GM18511 (cell line): Measurements from ENCODE around the gene ZDHHC14.
"Not testable (repeated sequence)": the region's sequence is repeated elsewhere in the genome, so short reads cannot be mapped to it uniquely, and the experiment has no call there.

Experiments
- ATAC-seq: cut with Tn5 transposase; IDR thresholded peaks from one replicate; pipeline ENCODE4 v1.9.1; 2021; ENCODE audit warnings: mild to moderate bottlenecking, moderate library complexity; ENCODE audit not compliant: unreplicated experiment

ZDHHC14 gene

DNA sequence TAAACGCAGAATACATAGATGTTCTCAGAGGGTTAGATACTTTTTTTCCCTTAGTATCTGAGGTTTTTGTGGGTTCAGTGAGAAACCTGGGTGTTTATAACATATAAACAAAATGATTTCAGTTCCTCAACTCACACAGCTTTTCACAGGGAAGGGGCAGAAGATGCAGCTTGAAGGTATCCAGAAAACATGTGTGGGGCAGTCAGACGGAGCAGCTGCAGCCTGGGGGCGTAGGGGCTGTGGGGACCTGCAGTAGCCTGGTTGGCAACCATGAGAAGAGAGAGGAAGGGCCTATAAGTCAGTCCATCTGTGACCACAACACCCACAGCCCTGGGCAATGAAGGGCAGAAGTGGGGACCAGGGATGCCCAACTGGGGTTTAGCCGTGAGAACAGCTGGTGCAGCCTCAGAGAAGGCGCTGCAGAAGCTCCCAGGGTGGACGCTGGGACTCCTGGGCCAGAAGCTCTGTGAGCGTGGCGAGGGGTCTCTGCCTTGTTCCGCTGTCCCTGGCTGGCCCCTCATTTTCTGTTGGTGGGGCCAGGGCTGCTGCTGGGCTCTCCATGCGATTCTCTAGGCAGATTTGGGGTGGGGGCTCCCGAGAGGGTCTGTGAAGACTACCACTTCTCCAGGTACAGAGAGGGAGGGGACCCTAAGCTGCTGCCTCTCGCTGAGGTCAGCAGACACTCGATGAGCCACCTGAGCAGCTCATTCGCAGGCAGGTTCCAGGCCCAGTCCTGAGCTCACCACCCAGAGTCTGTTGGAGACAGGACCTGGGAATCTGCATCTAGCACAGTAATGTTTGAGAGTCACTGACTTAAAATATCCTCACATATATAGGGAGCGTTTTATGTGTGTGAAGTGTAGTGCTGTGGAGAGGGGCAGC is 181.2 kb downstream of the ZDHHC14 start:
- ATAC-seq = peak; percentile 49

DNA sequence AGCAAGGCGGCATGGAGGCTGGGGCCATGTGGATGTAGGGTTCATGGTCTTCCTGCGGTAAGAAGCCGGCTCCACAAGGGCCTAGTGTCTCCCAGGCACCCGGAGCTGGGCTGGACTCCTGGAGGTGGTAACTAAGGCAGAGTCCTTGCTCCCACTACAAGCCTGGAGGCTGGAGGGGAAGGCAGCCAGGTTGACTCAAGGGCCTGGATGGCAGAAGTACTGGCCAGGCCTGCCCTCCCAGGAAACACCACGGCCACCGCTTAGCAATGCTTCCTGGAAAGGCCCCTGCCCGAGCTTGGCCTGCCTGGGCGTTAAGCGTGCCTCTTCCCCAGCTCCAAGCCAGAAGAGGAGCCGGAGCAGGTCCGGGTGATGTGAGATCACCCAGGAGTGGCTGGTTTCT is 182.0 kb downstream of the ZDHHC14 start:
- no peak for ATAC-seq

DNA sequence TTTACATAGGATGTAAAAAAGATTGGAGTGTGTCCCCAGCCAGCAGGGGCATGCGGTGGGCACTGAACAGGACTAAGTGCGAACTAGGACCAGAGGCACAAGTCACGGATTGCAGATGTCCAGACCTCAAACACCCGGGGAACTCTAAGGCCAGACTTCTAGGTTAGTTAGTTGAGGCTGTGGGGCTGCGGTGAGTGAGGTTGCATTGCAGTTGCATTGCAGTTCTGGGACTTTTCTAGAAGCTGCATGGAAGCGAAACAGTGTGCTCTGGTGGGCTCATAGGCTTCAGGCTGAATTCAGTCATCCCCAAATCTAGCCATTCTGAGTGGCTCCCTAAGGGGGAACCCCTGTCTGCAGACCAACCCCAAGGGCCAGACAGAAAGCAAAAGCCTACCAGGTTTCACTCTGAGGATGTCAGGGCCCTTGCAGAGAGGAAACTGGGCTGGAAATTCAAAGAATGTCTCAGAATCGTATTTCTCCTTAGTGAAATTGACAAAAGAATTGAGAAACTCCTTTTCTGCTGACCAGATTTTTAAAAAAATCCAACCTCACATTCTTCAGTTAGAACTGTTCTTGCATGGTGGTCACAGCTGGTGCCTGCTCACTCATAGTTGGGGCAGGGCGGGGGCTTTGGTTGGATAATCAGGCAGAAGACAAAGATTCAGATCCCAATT is 182.8 kb downstream of the ZDHHC14 start:
- peak; percentile 67 for ATAC-seq

DNA sequence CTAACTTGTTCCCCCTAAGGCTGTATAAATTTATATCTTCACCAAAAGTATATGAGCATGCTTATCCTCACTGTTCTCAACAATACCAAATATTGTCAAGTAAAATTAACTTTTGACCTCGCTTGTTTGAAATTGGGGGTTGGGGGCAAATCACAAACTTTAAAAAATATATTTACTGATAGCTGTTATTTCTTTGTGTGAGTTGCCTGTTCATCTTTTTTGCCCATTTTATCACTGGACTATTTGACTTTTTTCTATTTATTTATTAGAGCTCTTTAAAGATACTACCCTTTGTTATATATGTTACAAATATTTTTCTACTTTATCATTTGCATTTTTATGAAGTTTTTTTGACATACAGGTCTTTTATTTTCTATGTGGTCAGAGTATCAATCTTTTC is 187.7 kb downstream of the ZDHHC14 start:
- no peak for ATAC-seq

DNA sequence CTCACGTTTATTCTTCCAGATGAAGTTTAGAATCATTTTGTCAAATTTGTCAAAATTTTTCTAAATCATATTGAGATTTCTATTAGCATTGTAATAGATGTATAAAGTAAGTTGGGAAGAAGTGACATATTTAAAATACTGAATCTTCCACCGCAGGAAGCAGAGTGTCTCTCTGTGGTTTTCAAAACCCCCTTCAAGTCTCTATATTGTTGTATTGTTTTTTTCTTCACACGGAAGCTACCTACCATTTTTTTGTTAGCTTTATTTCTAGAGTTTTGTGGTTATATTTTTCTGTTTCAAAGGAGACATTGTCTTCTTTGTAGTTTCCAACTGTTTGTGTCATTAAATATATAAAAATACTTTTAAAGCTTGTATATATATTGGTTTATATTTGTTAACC is 188.6 kb downstream of the ZDHHC14 start:
- peak; percentile 60 for ATAC-seq

DNA sequence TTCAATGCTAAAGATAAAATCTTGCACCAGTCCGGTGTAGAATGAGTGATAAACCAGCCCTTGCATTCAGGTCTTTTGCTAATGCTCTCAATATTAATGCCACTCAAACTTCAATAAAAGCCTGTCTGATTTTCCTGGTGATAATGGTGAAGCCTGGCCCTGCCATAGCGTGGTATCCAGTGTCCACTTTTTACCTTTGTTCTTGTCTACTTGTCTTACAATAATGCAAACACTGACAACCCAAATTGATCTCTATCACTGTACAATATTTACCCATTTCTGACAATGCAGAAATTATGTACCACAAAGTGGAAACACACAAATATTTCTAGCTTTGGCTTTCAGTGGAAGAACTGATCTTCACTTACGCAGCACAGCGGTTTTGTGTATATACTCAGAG is 189.1 kb downstream of the ZDHHC14 start:
- no peak for ATAC-seq

DNA sequence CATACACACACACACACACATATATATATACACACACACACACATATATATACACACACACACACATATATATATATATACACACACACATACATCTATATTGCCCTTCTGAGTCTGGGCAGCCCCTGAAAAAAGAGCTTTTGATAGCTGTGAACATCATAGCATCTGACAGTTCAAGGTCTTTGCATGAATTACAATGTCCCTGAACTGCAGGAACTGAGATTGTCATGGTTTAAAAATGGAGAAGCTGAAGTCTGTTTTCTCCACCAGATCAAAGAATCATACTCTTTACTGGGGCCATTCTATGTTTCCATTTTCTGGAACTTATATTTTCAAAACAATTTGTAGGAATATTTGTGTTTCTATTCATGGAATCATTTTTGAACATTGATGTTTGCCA is 189.8 kb downstream of the ZDHHC14 start:
- no peak for ATAC-seq

DNA sequence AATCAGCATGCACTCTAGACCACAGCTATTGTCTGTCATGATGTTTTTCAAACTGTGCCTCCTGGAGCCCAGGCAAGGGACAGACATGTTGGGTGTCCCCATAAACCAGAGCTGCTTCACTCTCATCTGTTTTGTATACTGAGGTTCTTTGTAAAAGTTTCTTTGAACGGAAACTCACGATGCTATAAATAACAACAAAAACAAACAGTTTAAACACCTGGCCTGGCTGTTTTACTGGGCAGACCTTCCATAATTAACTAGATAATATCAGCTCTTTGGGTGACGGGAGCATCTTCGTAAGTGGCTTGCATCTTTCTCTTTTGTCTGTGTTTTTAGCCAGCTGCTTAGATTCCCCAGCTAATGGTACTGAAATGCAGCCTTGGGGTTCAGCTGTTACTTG is 190.3 kb downstream of the ZDHHC14 start:
- ATAC-seq = peak; percentile 63

DNA sequence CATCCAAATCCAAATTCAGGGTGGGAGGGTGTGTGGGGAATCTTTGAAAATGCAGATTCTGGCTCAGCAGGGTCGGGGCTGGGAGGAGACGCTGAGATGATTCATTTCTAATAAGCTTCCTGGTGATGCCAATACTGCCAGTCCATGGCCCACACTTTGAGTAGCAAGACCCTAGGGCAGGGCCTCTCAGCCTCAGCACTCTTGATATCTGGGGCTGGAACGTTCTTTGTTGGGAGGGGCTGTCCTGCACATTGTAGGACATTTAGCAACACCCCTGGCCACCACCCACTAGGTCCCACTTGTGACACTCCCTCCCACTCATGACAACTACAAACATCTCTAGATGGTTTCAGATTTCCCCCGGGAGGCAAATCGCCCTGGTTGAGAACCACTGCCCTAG is 191.0 kb downstream of the ZDHHC14 start:
- no peak for ATAC-seq

DNA sequence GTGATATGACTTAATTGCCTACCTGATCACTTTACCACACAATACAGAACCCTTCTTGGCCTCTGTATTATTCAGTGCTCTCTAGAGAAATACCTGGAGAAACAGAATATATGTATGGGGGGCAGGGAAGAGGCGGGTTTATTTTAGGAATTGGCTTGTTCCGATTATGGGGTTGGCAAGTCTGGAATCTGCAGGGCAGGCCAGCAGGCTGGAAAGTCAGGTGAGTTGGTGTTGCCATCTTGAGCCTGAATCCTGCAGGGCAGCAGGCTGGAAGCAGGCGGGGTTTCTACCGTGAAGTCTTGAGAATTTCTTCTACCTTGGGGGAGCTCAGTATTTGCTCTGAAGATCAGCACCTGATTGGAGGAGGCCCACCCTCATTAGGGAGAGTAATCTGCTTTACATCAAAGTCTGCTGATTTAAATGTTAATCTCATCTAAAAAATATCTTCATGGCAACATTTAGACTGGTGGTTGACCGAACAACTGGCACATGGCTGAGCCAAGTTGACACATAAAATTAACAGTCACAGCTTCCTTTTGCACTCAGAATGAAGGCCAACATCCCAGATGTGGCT is 193.9 kb downstream of the ZDHHC14 start:
- no peak for ATAC-seq

DNA sequence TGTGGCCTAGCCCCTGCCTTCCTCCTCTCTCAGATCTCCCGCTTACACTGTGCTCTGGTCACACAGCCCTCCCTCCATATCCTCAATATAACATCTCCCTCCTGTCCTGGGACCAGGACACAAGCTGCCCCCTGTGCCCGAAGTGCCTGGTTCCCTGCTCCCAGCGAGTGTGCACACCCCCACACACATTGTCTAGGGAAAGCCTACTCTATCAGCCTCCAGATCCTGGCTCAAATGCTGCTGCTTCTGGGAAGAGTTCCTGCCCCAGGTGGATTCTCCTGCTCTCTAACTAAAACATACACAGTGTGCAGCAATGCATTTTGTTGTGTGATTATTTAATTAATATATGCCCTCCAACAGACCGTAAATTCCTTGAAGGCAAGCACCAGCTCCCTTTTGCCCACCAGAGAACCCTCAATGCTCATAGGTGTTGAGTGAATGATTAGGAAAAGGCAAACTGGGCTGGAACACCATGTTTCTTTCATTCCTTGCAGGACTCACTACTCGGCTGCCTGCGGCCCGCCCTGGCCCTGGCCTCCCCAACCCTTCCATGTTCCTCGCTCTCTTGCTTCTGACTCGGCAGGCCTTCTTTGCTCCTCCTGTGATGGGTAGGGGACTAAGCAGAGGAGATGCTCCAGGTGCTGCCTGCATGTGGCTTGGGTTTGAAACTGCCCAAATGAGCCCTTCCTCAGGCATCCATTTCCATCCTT is 194.6 kb downstream of the ZDHHC14 start:
- ATAC-seq = no peak

DNA sequence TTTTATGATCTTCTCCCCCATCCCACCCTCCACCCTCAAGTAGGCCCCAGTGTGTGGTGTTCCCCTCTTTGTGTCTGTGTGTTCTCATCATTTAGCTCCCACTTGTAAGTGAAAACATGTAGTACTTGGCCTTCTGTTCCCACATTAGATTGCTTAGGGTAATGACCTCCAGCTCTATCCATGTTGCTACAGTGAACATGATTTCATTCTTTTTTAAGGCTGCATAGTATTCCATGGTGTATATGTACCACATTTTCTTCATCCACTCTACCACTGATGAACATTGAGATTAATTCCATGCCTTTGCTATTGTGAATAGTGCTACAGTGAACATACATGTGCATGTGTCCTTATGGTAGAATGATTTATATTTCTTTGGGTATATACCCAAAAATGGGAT is 196.0 kb downstream of the ZDHHC14 start:
- not testable (repeated sequence) for ATAC-seq

DNA sequence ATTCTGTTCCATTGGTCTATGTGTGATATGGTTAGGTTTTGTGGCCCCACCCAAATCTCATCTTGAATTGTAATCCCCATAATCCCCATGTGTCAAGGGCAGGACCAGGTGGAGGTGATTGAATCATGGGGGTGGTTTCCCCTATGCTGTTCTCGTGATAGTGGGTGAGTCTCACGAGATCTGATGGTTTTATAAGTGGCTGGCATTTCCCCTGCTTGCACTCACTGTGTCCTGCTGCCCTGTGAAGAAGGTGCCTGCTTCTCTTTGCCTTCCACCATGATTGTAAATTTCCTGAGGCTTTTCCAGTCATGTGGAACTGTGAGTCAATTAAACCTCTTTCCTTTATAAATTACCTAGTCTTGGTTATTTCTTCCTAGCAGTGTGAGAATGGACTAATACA is 197.5 kb downstream of the ZDHHC14 start:
- ATAC-seq = not testable (repeated sequence)

DNA sequence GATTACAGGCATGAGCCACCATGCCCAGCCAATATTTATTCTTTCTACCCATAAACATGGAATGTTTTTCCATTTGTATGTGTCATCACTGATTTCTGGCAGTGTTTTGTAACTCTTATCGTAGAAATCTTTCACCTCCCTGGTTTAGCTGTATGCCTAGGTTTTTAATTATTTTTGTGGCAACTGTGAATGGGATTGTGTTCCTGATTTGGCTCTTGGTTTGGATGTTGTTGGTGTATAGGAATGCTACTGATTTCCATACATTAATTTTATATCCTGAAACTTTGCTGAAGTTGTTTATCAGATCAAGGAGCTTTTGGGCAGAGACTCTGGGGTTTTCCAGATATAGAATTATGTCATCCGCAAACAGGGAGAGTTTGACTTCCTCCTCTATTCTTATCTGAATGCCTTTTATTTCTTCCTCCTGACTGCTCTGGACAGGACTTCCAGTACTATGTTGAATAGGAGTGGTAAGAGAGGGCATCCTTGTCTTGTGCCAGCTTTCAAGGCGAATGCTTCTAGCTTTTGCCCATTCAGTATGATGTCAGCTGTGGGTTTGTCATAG is 198.6 kb downstream of the ZDHHC14 start:
- ATAC-seq = no peak

DNA sequence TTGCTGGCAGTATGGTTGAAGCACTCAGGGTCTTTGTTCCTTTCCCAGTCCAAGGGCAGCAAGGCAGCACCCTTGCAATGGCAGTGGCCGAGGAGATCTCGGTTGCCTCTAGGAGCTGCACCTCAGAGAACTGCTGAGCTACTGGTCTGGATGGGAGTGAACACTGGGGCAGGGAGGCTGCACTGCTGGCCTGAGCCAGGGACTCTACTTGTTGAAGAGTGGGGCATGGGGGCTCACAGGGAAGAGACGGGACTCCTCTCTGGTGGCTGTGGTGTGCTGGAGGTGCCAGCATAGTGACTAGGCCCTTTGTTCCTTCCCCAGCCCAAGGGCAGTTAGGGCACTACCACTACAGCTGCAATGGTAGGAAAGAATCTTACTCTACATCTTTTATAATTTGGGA is 203.0 kb downstream of the ZDHHC14 start:
- no peak for ATAC-seq

DNA sequence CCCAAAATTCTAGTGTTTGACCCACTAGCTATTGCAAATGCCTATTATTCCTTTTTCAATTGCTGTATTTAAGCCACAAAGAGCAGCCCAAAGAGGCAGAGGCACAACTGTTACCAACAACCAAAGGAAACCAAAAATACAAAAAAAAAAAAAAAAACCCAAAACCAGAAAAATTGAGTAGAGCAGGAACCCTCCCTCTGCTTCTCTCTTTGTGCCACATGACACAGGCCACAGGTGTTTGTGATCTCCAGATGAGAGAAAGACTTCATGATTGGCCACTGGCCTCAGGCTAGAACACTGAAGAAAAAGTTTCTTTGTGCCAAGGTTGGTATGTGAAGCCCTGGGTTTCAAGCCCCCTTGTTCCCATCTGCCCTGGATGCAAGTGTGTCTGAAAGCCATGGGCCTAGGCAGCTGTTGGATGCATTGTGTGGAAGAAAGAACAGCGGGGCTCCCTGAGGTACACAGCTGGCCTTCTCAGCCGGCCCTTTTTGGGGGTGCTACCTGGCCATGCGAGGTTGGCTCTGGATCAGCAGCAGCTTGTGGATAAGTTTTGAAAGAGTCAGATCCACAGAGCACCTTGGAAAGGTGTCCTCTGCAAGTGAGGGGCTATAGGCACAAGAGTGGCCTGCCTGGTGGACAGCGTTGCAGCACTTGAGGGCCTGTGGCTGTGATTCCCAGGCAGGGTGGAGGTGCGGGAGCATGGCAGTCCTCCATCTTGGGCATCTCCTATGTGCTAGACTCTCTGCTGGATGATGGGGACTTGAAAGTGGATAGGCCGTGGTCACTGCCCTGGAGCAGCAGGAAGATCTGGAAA is 204.5 kb downstream of the ZDHHC14 start:
- no peak for ATAC-seq

DNA sequence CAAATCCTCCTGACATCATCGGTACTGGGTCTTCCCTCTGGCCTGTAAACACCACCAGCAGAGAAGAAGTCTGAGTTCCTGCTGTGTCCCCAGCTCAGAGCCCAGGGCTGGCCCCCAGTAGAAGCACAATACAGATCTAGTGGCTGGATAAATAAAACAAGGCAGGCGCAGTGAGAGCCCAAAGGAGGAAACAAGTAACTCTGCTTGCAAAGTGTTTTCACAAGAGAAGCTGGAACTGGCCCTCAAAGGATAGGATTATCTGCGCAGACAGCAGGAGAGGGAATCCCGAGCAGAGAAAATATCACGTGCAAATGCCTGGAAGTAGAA is 205.1 kb downstream of the ZDHHC14 start:
- no peak for ATAC-seq

DNA sequence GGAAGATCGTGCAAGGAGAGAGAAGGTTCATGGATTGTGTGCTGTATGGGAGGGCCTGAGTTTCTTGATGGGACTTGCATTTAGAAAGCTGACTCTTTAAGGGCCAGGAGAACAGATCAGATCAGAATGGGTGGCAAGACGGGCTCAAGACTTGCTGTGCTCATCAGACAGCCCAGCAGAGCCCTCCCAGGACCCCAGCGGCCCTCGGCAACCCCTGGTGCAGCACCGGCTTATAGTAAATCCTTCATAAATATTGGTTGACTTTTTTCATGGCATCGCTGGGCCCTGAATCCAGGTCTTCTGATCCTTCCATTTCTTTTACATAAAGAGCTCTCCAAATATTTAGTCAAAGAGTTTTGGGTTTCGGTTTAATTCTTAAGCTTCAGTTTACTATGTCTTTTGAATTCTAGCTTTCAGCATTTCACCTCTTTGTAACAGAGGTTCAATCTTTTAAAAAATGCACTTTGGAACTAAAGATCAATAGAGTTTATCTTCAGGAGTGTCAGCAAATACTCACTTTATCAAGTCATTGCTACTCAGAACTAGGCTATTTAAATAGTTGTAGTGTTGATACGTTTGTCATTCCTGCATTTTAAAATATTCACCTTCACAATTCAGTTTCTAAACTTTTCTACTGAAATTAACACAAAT is 205.6 kb downstream of the ZDHHC14 start:
- no peak for ATAC-seq

DNA sequence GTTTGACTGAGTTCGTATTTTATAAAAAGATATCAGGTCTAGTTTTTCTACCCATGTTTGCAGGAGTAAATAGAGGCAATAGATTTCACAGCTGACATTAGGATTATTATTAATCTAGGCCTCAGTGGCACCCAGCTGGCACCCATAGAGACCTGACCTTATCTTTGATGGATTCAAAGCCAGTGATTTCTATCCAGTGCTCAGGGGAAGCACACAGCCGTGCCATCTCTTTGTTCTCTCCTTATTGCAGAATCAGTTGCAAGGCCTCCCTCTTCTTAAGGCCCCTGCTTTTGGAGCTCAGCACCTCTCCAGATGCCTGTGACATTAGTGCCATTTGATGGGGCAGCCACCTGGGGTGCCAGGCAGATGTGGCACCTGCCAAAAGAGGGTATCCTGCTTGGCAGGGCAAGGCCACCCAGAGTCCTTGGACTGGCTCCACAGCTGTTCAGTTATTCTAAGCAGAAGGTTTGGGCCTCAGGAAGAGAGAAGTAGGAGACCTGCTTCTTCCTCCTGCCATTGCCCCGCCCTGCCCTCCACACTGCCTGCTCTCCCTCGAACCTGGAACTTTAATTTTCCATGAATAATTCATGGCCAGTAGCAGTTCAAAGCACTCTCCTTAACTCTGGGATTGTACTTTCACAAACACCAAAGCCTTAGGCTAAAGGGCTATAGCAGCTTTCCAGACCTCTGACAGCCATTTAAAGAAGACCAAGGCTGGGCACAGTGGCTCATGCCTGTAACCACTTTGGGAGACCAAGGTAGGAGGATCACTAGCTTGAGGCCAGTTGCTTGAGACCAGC is 206.3 kb downstream of the ZDHHC14 start:
- ATAC-seq = no peak
